HG02870 (cell line): Measurements from ENCODE around the gene SLC16A2.

ENCODE experiments used
- ATAC-seq: cut with Tn5 transposase; IDR thresholded peaks from one replicate; pipeline ENCODE4 v1.9.1; 2021; ENCODE audit warnings: mild to moderate bottlenecking, moderate library complexity; ENCODE audit not compliant: unreplicated experiment

Gene SLC16A2

GRCh38 chrX:74535408-74536151 lies 114.3 kb downstream of the SLC16A2 start:
- ATAC-seq, result peak; percentile 25

- ATAC-seq, result peak; percentile 41
Observed at GRCh38 chrX:74536152-74536831, 115.0 kb downstream of the SLC16A2 start.

GRCh38 chrX:74536832-74537371 lies 115.6 kb downstream of the SLC16A2 start:
- ATAC-seq, result peak; percentile 16

- ATAC-seq, result no peak
Observed at GRCh38 chrX:74540635-74541249, 119.4 kb downstream of the SLC16A2 start.

- ATAC-seq, result no peak
Observed at GRCh38 chrX:74545880-74546523, 124.7 kb downstream of the SLC16A2 start.

- no peak for ATAC-seq
Observed at GRCh38 chrX:74546984-74547383, 125.7 kb downstream of the SLC16A2 start.

GRCh38 chrX:74550295-74550802 lies 129.1 kb downstream of the SLC16A2 start:
- ATAC-seq, result peak; percentile 80

- ATAC-seq, result no peak
Observed at GRCh38 chrX:74551934-74552333, 130.6 kb downstream of the SLC16A2 start.

GRCh38 chrX:74557378-74557777 lies 136.1 kb downstream of the SLC16A2 start:
- no peak for ATAC-seq

DNA sequence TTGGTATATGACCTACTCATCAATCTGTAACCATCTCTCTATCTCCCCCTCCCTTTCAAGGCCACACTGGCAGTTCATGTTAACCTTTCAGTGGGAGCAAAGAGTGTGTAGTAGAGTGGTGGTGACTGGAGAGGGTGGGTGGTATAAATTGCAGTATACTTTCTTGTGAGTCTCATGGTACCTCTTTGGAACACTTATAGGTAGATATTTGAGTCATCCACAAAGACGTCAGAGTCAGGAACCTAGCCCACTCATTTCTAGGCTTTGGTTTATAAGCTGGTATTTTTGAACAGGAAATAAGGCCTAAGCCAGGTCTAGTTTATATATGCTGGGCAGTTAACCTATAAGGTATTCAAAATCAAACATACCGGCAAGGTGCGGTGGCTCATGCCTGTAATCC lies 156.8 kb downstream of the SLC16A2 start:
- peak; percentile 51 for ATAC-seq

DNA sequence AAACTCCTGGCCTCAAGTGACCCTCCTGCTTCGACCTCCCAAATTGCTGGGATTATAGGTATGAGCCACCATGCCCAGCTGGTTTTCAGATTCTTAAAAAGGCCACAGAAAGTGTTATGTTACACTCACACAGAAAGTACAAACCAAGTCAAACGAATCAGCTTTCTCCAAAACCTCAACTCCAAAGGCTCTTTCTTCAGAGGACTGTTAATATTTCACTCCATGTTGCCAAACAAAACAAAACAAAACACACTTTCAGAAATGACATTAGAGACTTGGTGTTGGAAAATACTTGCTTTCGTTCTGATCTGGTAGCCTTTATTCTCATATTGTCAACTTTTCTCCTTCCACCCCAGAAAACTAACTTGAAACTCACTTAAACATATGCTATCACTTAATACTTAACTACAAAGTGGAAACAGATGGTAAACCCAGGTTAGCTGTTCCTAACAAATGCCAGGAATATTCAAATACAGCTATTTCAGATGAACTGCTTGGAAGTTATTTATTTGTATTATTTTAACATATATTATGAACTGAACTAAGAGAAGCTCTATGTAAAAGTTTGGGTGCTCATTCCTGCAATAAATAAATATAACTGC lies 158.4 kb downstream of the SLC16A2 start:
- no peak for ATAC-seq
